HG03103 (cell line): ENCODE measurements around the gene CSAG3.

Experiments
- ATAC-seq: cut with Tn5 transposase; IDR thresholded peaks from one replicate; pipeline ENCODE4 v1.9.1; 2021; ENCODE audit warnings: low read depth; ENCODE audit not compliant: unreplicated experiment

CSAG3 gene

DNA sequence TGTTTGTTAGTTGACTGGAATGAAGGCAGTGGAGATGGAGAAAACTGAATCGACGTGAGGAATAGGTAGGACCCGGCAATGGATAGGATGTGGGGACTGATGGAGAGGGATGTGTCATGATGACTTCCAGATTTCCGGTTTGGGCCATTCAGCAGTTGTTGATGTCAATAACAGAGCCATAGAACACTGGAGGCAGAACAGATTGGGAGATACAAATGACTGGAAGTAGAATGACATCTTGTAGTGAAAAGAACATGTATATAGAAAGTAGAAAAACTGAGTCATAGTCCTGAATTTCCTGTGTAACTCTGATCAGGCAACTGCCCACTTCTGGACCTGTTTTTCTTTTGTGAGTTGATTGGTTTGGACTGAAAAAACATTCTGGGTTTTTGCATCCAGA, 47.0 kb downstream of the CSAG3 start:
- ATAC-seq: no peak
